Measurements from ENCODE around the gene EEIG1. TPM values are rescaled to one million over a fixed set of nuclear protein-coding genes. Genes with fewer than 3 reads are reported as not detected.

Gene EEIG1
- total RNA-seq, 1 experiment from 2014 or later: 52.3 TPM

DNA sequence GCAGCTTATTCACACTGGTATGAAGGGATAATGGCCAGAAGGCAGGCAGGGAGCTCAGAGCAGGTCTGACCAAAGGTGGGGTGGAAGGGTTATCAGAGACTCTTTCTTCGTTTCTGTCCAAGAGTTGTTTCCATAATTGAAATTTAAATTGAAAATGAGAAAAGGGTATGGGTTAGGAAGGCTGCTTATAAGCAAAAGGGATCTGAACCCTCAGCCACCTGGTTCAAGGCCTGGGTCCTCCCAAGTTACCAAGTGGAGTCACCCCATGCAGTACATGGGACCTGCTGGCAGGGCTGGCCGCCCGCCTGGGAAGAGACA lies 17.8 kb downstream of the EEIG1 start:
- Histone ChIP-seq H3T11ph (ENCODE audit: low read length) (no peak overlapping the region), H2BK12ac (ENCODE audit: insufficient read length, low read depth, low read length) (no peak overlapping the region), H3K23ac (ENCODE audit: insufficient read length, low read depth, low read length) (no peak overlapping the region), H2BK120ac (ENCODE audit: low read depth, low read length, poor library complexity, severe bottlenecking) (no peak overlapping the region), H3K79me2 (ENCODE audit: insufficient read depth, low read length) (peaks cover 10% of the 10 kb centered on the region; the same call in 1 of the 2 replicates), H2AK5ac (ENCODE audit: insufficient read length, low read length) (no peak overlapping the region), H3K9me3 (ENCODE audit: control insufficient read depth, low read depth, low read length) (no peaks in the 10 kb centered on the region), H3K4me2 (ENCODE audit: insufficient read depth, insufficient read length, low read length) (no peak overlapping the region), H3K79me1 (ENCODE audit: insufficient read depth, low read depth, low read length, poor library complexity, severe bottlenecking) (peaks cover 2% of the 10 kb centered on the region), H2AFZ (ENCODE audit: low read length) (no peak overlapping the region), H2BK15ac (ENCODE audit: low read depth, low read length) (no peak overlapping the region), H3K18ac (ENCODE audit: insufficient read length, low read depth, low read length) (no peak overlapping the region), H3K4me1 (ENCODE audit: insufficient read depth, low read length) (no peaks in the 10 kb centered on the region; the same call in 1 of the 2 replicates), H3K14ac (ENCODE audit: insufficient read depth, low read length) (no peak overlapping the region), H3K9ac (ENCODE audit: extremely low read depth, insufficient read length, low read length) (no peak overlapping the region), H4K5ac (ENCODE audit: insufficient read length, low read depth, low read length) (no peak overlapping the region), H4K8ac (replicated peaks; ENCODE audit: insufficient read length, low read depth, low read length) (no peak overlapping the region), H3K4ac (ENCODE audit: low read depth, low read length) (no peak overlapping the region), H4K91ac (ENCODE audit: insufficient read length, low read depth, low read length) (no peak overlapping the region), H3K27me3 (ENCODE audit: insufficient read depth, low read length) (no peaks in the 10 kb centered on the region), H4K20me1 (ENCODE audit: control insufficient read depth, insufficient read depth, insufficient read length) (no peaks in the 10 kb centered on the region), H2BK20ac (ENCODE audit: low read depth, low read length, poor library complexity, severe bottlenecking) (no peak overlapping the region), H2BK5ac (ENCODE audit: insufficient read length, low read length) (no peak overlapping the region), H3K23me2 (ENCODE audit: insufficient read length, low read depth, low read length, poor library complexity, severe bottlenecking) (no peaks in the 10 kb centered on the region), H3K56ac (ENCODE audit: insufficient read length, low read depth, low read length) (no peak overlapping the region), H3K27ac (ENCODE audit: insufficient read length, low read depth, low read length) (no peak overlapping the region)
- Mint-ChIP-seq H3K4me3 (no peak overlapping the region), H3K9me3 (no peaks in the 10 kb centered on the region), H3K4me1 (peaks cover 56 to 67% of the 10 kb centered on the region in 2 experiments), H3K27me3 (ENCODE audit: low read depth) (no peaks in the 10 kb centered on the region), H3K27ac (peak overlapping the region in 2 of 3 experiments; percentile 34 to 81; a peak in 2 of 7 replicates), H3K36me3 (ENCODE audit: insufficient read depth in 1 of 3, low read depth in 3 of 3) (peaks cover 0 to 9% (median 5%) of the 10 kb centered on the region in 3 experiments; a peak in 5 of 7 replicates)
- no CpG with 5 or more reads among the region's 3 CpGs for WGBS (ENCODE audit: extremely low coverage, insufficient read length, low lambda C conversion rate)
- DNase-seq: no peak
- no peak for TF ChIP-seq CTCF (conservative IDR thresholded peaks at IDR 0.05)

All from H9 (cell line).